ENCODE measurements around the gene PNMA6E. TPM values are rescaled to one million over a fixed set of nuclear protein-coding genes. Genes with fewer than 3 reads are reported as not detected.

The PNMA6E gene
- total RNA-seq, 1 donor from 2014 or later: not detected

GRCh38 chrX:153420851-153421599, 19.9 kb upstream of the PNMA6E start:
- no peak overlapping the region for H3K4me3 ChIP-seq (ENCODE audit: low read depth, low read length)
- no peaks in the 10 kb centered on the region for H3K36me3 ChIP-seq (ENCODE audit: control insufficient read depth, insufficient read depth, low read length)
- H3K27me3 ChIP-seq (ENCODE audit: control insufficient read depth, insufficient read depth, low read length): no peaks in the 10 kb centered on the region
- no peak for TF ChIP-seq CTCF (IDR thresholded peaks at IDR 0.05; ENCODE audit: insufficient read depth, low read length, severe bottlenecking)
- DNase-seq (ENCODE audit: low read depth) (no peak), FAIRE-seq (no peak)

- H3K27me3 ChIP-seq (ENCODE audit: control insufficient read depth, insufficient read depth, low read length): no peaks in the 10 kb centered on the region
- H3K36me3 ChIP-seq (ENCODE audit: control insufficient read depth, insufficient read depth, low read length): no peaks in the 10 kb centered on the region
- FAIRE-seq: no peak
- no peak overlapping the region for H3K4me3 ChIP-seq (ENCODE audit: low read depth, low read length)
- DNase-seq (ENCODE audit: low read depth): no peak
- no peak for TF ChIP-seq CTCF (IDR thresholded peaks at IDR 0.05; ENCODE audit: insufficient read depth, low read length, severe bottlenecking)
Measured at GRCh38 chrX:153417637-153418036, 16.5 kb upstream of the PNMA6E start.

GRCh38 chrX:153416781-153417450, 15.8 kb upstream of the PNMA6E start:
- H3K27me3 ChIP-seq (ENCODE audit: control insufficient read depth, insufficient read depth, low read length): peaks cover 2% of the 10 kb centered on the region
- no peak overlapping the region for H3K4me3 ChIP-seq (ENCODE audit: low read depth, low read length)
- H3K36me3 ChIP-seq (ENCODE audit: control insufficient read depth, insufficient read depth, low read length): no peaks in the 10 kb centered on the region
- no peak for TF ChIP-seq CTCF (IDR thresholded peaks at IDR 0.05; ENCODE audit: insufficient read depth, low read length, severe bottlenecking)
- no peak for DNase-seq (ENCODE audit: low read depth)
- FAIRE-seq: no peak

- no peak overlapping the region for H3K4me3 ChIP-seq (ENCODE audit: low read depth, low read length)
- TF ChIP-seq CTCF (IDR thresholded peaks at IDR 0.05; ENCODE audit: insufficient read depth, low read length, severe bottlenecking): no peak
- FAIRE-seq (no peak), DNase-seq (ENCODE audit: low read depth) (no peak)
- H3K27me3 ChIP-seq (ENCODE audit: control insufficient read depth, insufficient read depth, low read length): peaks cover 6% of the 10 kb centered on the region
- H3K36me3 ChIP-seq (ENCODE audit: control insufficient read depth, insufficient read depth, low read length): no peaks in the 10 kb centered on the region
Measured at GRCh38 chrX:153414856-153415510, 13.8 kb upstream of the PNMA6E start.

GRCh38 chrX:153413731-153414130, 12.6 kb upstream of the PNMA6E start:
- no peak overlapping the region for H3K4me3 ChIP-seq (ENCODE audit: low read depth, low read length)
- no peak for TF ChIP-seq CTCF (IDR thresholded peaks at IDR 0.05; ENCODE audit: insufficient read depth, low read length, severe bottlenecking)
- no peak for DNase-seq (ENCODE audit: low read depth)
- no peaks in the 10 kb centered on the region for H3K36me3 ChIP-seq (ENCODE audit: control insufficient read depth, insufficient read depth, low read length)
- peaks cover 6% of the 10 kb centered on the region for H3K27me3 ChIP-seq (ENCODE audit: control insufficient read depth, insufficient read depth, low read length)
- FAIRE-seq: no peak
